Pancreas (tissue), 10 donors: Measurements from ENCODE around the gene SIX5. TPM values are rescaled to one million over a fixed set of nuclear protein-coding genes. Genes with fewer than 3 reads are reported as not detected.

Experiments
- ATAC-seq, 4 donors: fragments of 200-7000 bp; cut with Tn5 transposase; one replicate each; pipeline versions ENCODE4 v1.8.0 to v1.9.1; 2020; ENCODE audit warnings: mild to moderate bottlenecking in 4 of 4, moderate library complexity in 4 of 4
- DNase-seq, 6 donors: peaks; one replicate each; pipeline ENCODE4 v3.0.0-alpha.2; 2020
- FAIRE-seq: peaks from 2 replicates; lab custom pipeline; 2012; peaks lifted over from hg19 to GRCh38; lab: Jason Lieb, UNC
- H3K27ac ChIP-seq, 4 donors: fragments of 200-600 bp; sonication (generic); 1 replicate in 3 of 4; 2 replicates in 1 of 4; pipeline versions ENCODE4 v1.5.0 to v1.8.0; 2020
- H3K27me3 ChIP-seq, 4 donors: fragments of 200-600 bp; one replicate each; pipeline ENCODE4 v1.8.0; 2021
- H3K36me3 ChIP-seq, 3 donors: fragments of 200-600 bp; sonication (generic) in 1 of 3; one replicate each; pipeline versions ENCODE4 v1.5.0 to v1.8.0; 2020 to 2021
- H3K4me1 ChIP-seq, 3 donors: fragments of 200-600 bp; one replicate each; pipeline ENCODE4 v1.8.0; 2021
- H3K4me3 ChIP-seq, 4 donors: fragments of 200-600 bp; sonication (generic) in 2 of 4; one replicate each; pipeline versions ENCODE4 v1.5.0 to v1.8.0; 2020 to 2021
- H3K9me3 ChIP-seq, 4 donors: fragments of 200-600 bp; one replicate each; pipeline ENCODE4 v1.8.0; 2021
- CTCF ChIP-seq, 4 donors: fragments of 200-600 bp; sonication (generic) in 3 of 4; IDR thresholded peaks; one replicate each; pipeline versions ENCODE4 v1.5.0 to v1.8.0; 2021; ENCODE audit warnings: antibody characterized with exemption in 4 of 4
- WGBS, 2 donors: extraction: QIAGEN DNeasy Blood & Tissue Kit; methylation state at CpG; one replicate each; pipeline ENCODE4 v1.1.7; 2013; 5-methylcytosine and 5-hydroxymethylcytosine counted together
- intact Hi-C, 3 donors: fragments of 100-400 bp; cut with DNase I; formaldehyde crosslinking; loops; one replicate each; pipeline versions ENCODE4 v1.11.1 to v1.14.2; 2022
- polyA plus RNA-seq, 2 donors: library from polyadenylated mRNA; stranded (reverse); fragments of 200-250 nt; gene quantifications; one replicate each; pipeline ENCODE4 v1.2.3, GENCODE V29; 2013
- total RNA-seq, 6 donors: library from RNA; stranded (reverse); fragmentation: NEBNext Ultra II Directional in 4 of 6; extraction: Animal tissue kit (Norgen Biotek cat#: 25700) in 4 of 6; gene quantifications; one replicate each; pipeline versions ENCODE4 v1.2.1 to v1.2.4, GENCODE V29; 2021 to 2023
- donor health status: healthy with polysubstance abuse.
- donor health status: DM: no; HTN: no; CAD: no; lungs with moderate emphysema.
- donor health status: DM: no; HTN: no; CAD: no.
- donor health status: control.
- donor health status: control.
- donor health status: Bipolar disorder and iron deficiency.
- donor health status: DM: yes; HTN: yes; CAD: no.
- donor health status: DM: no; HTN: no; CAD: no.
- donor health status: DM: no; HTN: no; CAD: no.
- donor health status: DM: yes; HTN: yes; CAD: no.

SIX5 gene
- total and polyA plus RNA-seq, 8 donors, result 18.7 to 42.5 (median 28.0) TPM

GRCh38 chr19:45785097-45785496 is 16.0 kb upstream of the SIX5 start:
- H3K4me1 ChIP-seq, result peaks cover 0 to 5% (median 0%) of the 10 kb centered on the region in 3 donors
- peaks cover 0 to 13% (median 6%) of the 10 kb centered on the region in 3 donors for H3K36me3 ChIP-seq
- 78 to 80% methylated on average over 5 of the region's 5 CpGs for WGBS, 2 donors
- ATAC-seq, result no peak
- no peak for DNase-seq
- no peaks in the 10 kb centered on the region for H3K27me3 ChIP-seq
- no peak for TF ChIP-seq CTCF (IDR thresholded peaks at IDR 0.05)
- intact Hi-C loops, result no loop called here
- no peaks in the 10 kb centered on the region for H3K9me3 ChIP-seq
- FAIRE-seq, result no peak
- no peak overlapping the region for H3K4me3 ChIP-seq
- no peak overlapping the region for H3K27ac ChIP-seq

- no peak overlapping the region for H3K27ac ChIP-seq
- no peak for ATAC-seq
- H3K4me1 ChIP-seq, result peaks cover 0 to 11% (median 0%) of the 10 kb centered on the region in 3 donors
Observed at GRCh38 chr19:45784096-45784495, 15.0 kb upstream of the SIX5 start.

GRCh38 chr19:45782820-45783785 is 14.1 kb upstream of the SIX5 start:
- WGBS, 2 donors, result 74 to 83% methylated on average over 26 of the region's 26 CpGs
- TF ChIP-seq CTCF (IDR thresholded peaks at IDR 0.05), result no peak
- Histone ChIP-seq H3K27me3 (no peaks in the 10 kb centered on the region), H3K36me3 (peaks cover 0 to 18% (median 2%) of the 10 kb centered on the region in 3 donors), H3K4me1 (peaks cover 0 to 13% (median 0%) of the 10 kb centered on the region in 3 donors), H3K27ac (peak overlapping the region in 1 of 4 donors; percentile 15), H3K9me3 (no peaks in the 10 kb centered on the region), H3K4me3 (no peak overlapping the region)
- FAIRE-seq, result no peak
- no peak for ATAC-seq
- peak in 2 of 6 donors; percentile 39 to 52 for DNase-seq
- intact Hi-C loops, result no loop called here

More at GRCh38 chr19:45784096-45784495, 15.0 kb upstream of the SIX5 start:
- H3K9me3 ChIP-seq, result no peaks in the 10 kb centered on the region
- 84 to 89% methylated on average over 4 of the region's 4 CpGs for WGBS, 2 donors
- DNase-seq (no peak), FAIRE-seq (no peak)
- intact Hi-C loops, result no loop called here
- H3K4me3 ChIP-seq, result no peak overlapping the region
- no peaks in the 10 kb centered on the region for H3K27me3 ChIP-seq
- peaks cover 0 to 13% (median 4%) of the 10 kb centered on the region in 3 donors for H3K36me3 ChIP-seq
- no peak for TF ChIP-seq CTCF (IDR thresholded peaks at IDR 0.05)

GRCh38 chr19:45782162-45782691 is 13.2 kb upstream of the SIX5 start, which contains the start of gene DMPK:
Gene DMPK (minus strand): TSS chr19:45782490. CDS start chr19:45782352, 138 bp downstream.
- Histone ChIP-seq H3K4me3 (peak within 1 kb of the TSS; percentile 28 to 56 (median 46)), H3K9me3 (no peaks in the 10 kb centered on the region), H3K27ac (peak within 1 kb of the TSS; percentile 64 to 90 (median 74)), H3K4me1 (peaks cover 0 to 13% (median 0%) of the 10 kb centered on the region in 3 donors), H3K27me3 (no peaks in the 10 kb centered on the region), H3K36me3 (peaks cover 0 to 27% (median 10%) of the 10 kb centered on the region in 3 donors)
- 15 to 21% methylated on average over 18 of the region's 18 CpGs for WGBS, 2 donors
- FAIRE-seq (no peak), DNase-seq (peak in 5 of 6 donors; percentile 53 to 88 (median 72)), ATAC-seq (peak; percentile 20 to 38 (median 28))
- no peak for TF ChIP-seq CTCF (IDR thresholded peaks at IDR 0.05)
- intact Hi-C loops, result no loop called here
